Measurements from ENCODE around the gene GALNT10. TPM values are rescaled to one million over a fixed set of nuclear protein-coding genes. Genes with fewer than 3 reads are reported as not detected.

The GALNT10 gene
- total RNA-seq, 1 donor from 2014 or later: 57.6 TPM

DNA sequence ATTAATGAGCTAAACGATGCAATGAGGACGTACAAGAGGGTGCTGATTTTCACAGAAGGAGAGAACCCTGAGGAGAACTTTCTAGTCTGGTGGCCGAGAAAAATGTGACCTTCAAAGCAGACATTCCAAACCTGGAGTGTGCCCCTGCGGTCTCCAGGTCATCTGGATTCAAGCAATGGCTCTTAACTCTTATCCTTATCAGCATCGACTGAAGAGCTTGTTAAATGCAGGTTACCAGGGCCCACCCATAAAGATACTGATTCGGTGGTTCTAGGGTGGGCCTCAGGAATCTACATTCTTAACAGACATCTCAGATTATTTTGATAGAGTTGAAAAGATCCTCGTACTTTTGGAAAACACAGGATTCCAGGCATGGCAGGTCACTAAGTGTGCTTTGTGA is 151.7 kb downstream of the GALNT10 start:
- DNase-seq (no peak), ATAC-seq (no peak)
- Histone ChIP-seq H3K4me1 (no peaks in the 10 kb centered on the region), H3K27ac (no peak overlapping the region), H3K4me3 (no peak overlapping the region), H3K36me3 (peaks cover 16% of the 10 kb centered on the region), H3K27me3 (ENCODE audit: low read depth) (no peaks in the 10 kb centered on the region), H3K9me3 (no peaks in the 10 kb centered on the region)
- intact Hi-C loops (cut with DNase I): no loop called here
- no peak for TF ChIP-seq CTCF (IDR thresholded peaks at IDR 0.05)

DNA sequence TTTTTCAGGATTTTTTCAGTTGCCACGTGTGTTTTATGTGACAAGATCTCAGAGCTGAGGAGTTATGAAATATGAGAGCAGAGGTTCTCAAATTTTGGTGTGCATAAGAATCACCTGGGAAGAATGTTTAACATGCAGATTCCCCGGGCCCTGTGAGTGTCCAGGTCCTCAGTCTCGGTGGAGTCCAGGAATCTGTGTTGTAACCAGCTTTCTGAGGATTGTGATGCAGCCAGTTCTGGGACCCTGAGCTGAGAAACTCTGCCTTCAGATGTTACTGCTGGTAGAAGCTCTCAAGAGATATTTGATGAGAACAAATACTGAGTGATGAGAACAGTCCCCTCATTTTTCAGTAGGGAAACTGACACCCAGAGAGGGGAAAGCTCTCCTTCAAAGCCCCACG is 152.4 kb downstream of the GALNT10 start:
- Histone ChIP-seq H3K9me3 (no peaks in the 10 kb centered on the region), H3K36me3 (peaks cover 16% of the 10 kb centered on the region), H3K4me3 (no peak overlapping the region), H3K27me3 (ENCODE audit: low read depth) (no peaks in the 10 kb centered on the region), H3K4me1 (no peaks in the 10 kb centered on the region), H3K27ac (no peak overlapping the region)
- intact Hi-C loops (cut with DNase I): no loop called here
- no peak for TF ChIP-seq CTCF (IDR thresholded peaks at IDR 0.05)
- DNase-seq: no peak
- ATAC-seq: no peak

DNA sequence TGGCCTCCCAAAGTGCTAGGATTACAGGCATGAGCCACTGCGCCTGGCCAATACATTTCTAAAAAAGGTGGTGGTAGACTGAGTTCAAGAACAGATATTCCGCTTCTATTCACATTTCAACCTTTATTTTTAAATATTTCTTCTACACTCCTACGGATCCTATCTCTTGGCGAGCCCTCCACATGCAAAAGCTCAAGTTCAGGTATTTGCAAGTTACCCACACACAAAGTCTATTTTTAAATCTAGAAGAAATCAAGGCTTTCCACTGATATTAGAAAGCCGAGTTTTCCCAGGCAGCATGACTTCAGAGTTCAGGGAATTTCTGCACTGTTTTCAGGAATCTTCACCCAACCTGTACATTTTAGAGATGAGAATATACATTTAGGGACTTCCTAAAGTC is 153.9 kb downstream of the GALNT10 start:
- Histone ChIP-seq H3K4me3 (no peak overlapping the region), H3K27ac (no peak overlapping the region), H3K4me1 (no peaks in the 10 kb centered on the region), H3K27me3 (ENCODE audit: low read depth) (no peaks in the 10 kb centered on the region), H3K9me3 (no peaks in the 10 kb centered on the region), H3K36me3 (peaks cover 5% of the 10 kb centered on the region)
- no peak for DNase-seq
- ATAC-seq: no peak
- no peak for TF ChIP-seq CTCF (IDR thresholded peaks at IDR 0.05)
- intact Hi-C loops (cut with DNase I): no loop called here

DNA sequence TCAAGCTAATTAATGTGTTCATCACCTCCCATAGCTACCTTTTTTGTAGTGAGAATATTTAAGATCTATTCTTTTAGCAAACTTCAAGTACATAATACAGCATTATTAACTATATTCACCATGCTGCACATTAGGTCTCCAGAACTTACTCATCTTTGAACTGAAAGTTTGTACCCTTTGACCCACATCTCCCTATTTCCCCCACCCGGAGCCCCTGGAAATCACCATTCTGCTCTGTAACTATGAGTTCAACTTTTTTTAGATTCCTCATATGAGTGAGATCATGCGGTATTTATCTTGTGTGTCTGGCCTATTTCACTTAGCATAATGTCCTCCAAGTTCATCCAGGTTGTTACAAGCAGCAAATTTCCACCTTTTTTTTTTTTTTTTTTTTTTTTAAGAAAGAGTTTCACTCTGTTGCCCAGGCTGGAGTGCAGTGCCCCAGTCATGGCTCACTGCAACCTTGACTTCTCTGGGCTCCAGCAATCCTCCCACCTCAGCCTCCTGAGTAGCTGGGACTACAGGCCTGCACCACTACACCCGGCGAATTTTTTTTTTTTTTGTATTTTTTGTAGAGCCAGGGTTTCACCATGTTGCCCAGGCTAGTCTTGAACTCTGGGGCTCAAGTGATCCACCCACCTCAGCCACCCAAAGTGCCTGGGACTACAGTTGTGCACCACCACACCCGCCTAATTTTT is 154.9 kb downstream of the GALNT10 start:
- intact Hi-C loops (cut with DNase I): no loop called here
- DNase-seq: no peak
- H3K4me3 ChIP-seq: no peak overlapping the region
- no peak overlapping the region for H3K27ac ChIP-seq
- no peak for ATAC-seq
- no peaks in the 10 kb centered on the region for H3K9me3 ChIP-seq
- H3K4me1 ChIP-seq: no peaks in the 10 kb centered on the region
- H3K36me3 ChIP-seq: peaks cover 5% of the 10 kb centered on the region
- TF ChIP-seq CTCF (IDR thresholded peaks at IDR 0.05): no peak
- H3K27me3 ChIP-seq (ENCODE audit: low read depth): no peaks in the 10 kb centered on the region

DNA sequence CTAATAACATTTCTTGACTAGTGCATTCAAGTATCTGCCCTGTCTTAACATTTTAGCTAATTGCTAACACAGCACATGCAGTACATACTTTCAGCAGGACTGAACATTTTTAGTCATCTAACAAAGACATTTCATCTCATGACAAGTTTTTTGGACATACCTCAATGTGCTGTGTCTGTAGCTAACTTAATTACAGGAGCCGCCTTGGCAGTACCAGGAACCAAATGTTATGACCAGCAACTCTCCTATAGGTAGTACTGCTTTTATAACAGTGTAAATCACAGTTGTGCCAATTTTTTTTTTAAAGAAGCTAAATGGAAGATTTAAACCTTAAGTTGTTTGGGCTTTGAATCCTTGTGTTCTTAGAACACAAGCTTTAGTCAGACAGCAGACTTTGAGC is 155.9 kb downstream of the GALNT10 start:
- ATAC-seq: no peak
- Histone ChIP-seq H3K4me1 (no peaks in the 10 kb centered on the region), H3K9me3 (no peaks in the 10 kb centered on the region), H3K27ac (no peak overlapping the region), H3K36me3 (peaks cover 5% of the 10 kb centered on the region), H3K4me3 (no peak overlapping the region), H3K27me3 (ENCODE audit: low read depth) (no peaks in the 10 kb centered on the region)
- TF ChIP-seq CTCF (IDR thresholded peaks at IDR 0.05): no peak
- intact Hi-C loops (cut with DNase I): no loop called here
- DNase-seq: no peak

Measured in lower lobe of right lung (tissue), 2 donors.